ENCODE data around the gene C1orf105. TPM values are rescaled to one million over a fixed set of nuclear protein-coding genes. Genes with fewer than 3 reads are reported as not detected.

Gene C1orf105
- total RNA-seq, 1 experiment from 2014 or later = not detected

GRCh38 chr1:172443666-172444453 is 23.4 kb downstream of the C1orf105 start, which contains the start of gene PIGC (continued):
- peak; percentile 84 for TF ChIP-seq NR2C2 (CRISPR knock-in tag; IDR thresholded peaks at IDR 0.05)
- no peak for TF ChIP-seq USF1 (CRISPR knock-in tag; IDR thresholded peaks at IDR 0.05)

GRCh38 chr1:172446547-172446946 is 26.1 kb downstream of the C1orf105 start:
- H3K36me3 Mint-ChIP-seq = peaks cover 11% of the 10 kb centered on the region
- H3K9me3 Mint-ChIP-seq = no peaks in the 10 kb centered on the region
- POLR2A ChIA-PET = no interaction called here
- H3K27me3 Mint-ChIP-seq (ENCODE audit: low read depth) = no peaks in the 10 kb centered on the region; the same call in 1 of the 2 replicates
- TF ChIP-seq SOX15 (CRISPR knock-in tag; IDR thresholded peaks at IDR 0.05) (no peak), ZNF512 (CRISPR knock-in tag; IDR thresholded peaks at IDR 0.05; ENCODE audit: borderline replicate concordance) (no peak), ZNF263 (CRISPR knock-in tag; IDR thresholded peaks at IDR 0.05; ENCODE audit: low read depth) (no peak), TCF7 (CRISPR knock-in tag; IDR thresholded peaks at IDR 0.05; ENCODE audit: low read depth) (no peak), ETV6 (CRISPR knock-in tag; IDR thresholded peaks at IDR 0.05) (no peak), PREB (CRISPR knock-in tag; IDR thresholded peaks at IDR 0.05; ENCODE audit: borderline replicate concordance) (no peak), ZNF219 (CRISPR knock-in tag; IDR thresholded peaks at IDR 0.05; ENCODE audit: borderline replicate concordance) (no peak), RELA (CRISPR knock-in tag; IDR thresholded peaks at IDR 0.05; ENCODE audit: borderline replicate concordance) (no peak), SMAD3 (CRISPR knock-in tag; IDR thresholded peaks at IDR 0.05; ENCODE audit: borderline replicate concordance) (no peak), ZNF423 (CRISPR knock-in tag; IDR thresholded peaks at IDR 0.05) (no peak), SP1 (CRISPR knock-in tag; conservative IDR thresholded peaks at IDR 0.05) (no peak), ERG (CRISPR knock-in tag; IDR thresholded peaks at IDR 0.05) (no peak), HMGXB4 (CRISPR knock-in tag; IDR thresholded peaks at IDR 0.05) (no peak), CBFB (CRISPR knock-in tag; IDR thresholded peaks at IDR 0.05; ENCODE audit: low read depth) (no peak)
- H3K4me1 Mint-ChIP-seq = peaks cover 10% of the 10 kb centered on the region
- no peak for DNase-seq (ENCODE audit: low spot score)
- CTCF ChIA-PET = interaction anchor here (0.9 kb wide), 1 partner anchor 273 kb away, joined by 3 read pairs; no protein-coding TSS in a partner anchor
- ATAC-seq = no peak
- H3K4me3 Mint-ChIP-seq = no peak overlapping the region
- H3K27ac Mint-ChIP-seq = no peak overlapping the region

GRCh38 chr1:172447641-172448040 is 27.2 kb downstream of the C1orf105 start:
- ATAC-seq (no peak), DNase-seq (ENCODE audit: low spot score) (no peak)
- H3K27ac Mint-ChIP-seq = no peak overlapping the region
- no peaks in the 10 kb centered on the region; the same call in 1 of the 2 replicates for H3K27me3 Mint-ChIP-seq (ENCODE audit: low read depth)
- no peak overlapping the region for H3K4me3 Mint-ChIP-seq
- H3K4me1 Mint-ChIP-seq = peaks cover 10% of the 10 kb centered on the region
- no peaks in the 10 kb centered on the region for H3K9me3 Mint-ChIP-seq
- H3K36me3 Mint-ChIP-seq = no peaks in the 10 kb centered on the region
- ChIA-PET POLR2A (no interaction called here), CTCF (no interaction called here)
- TF ChIP-seq JUN (CRISPR knock-in tag; IDR thresholded peaks at IDR 0.05) (no peak), NR2C2 (CRISPR knock-in tag; IDR thresholded peaks at IDR 0.05) (no peak), ZNF396 (CRISPR knock-in tag; IDR thresholded peaks at IDR 0.05; ENCODE audit: borderline replicate concordance) (no peak), ZBTB21 (CRISPR knock-in tag; IDR thresholded peaks at IDR 0.05; ENCODE audit: borderline replicate concordance) (no peak), AFF4 (CRISPR knock-in tag; IDR thresholded peaks at IDR 0.05; ENCODE audit: borderline replicate concordance) (no peak), GABPB1 (CRISPR knock-in tag; IDR thresholded peaks at IDR 0.05) (no peak), USF2 (CRISPR knock-in tag; IDR thresholded peaks at IDR 0.05) (no peak)
